Endothelial cell of umbilical vein (primary cell): ENCODE measurements around the gene CFAP57. TPM values are rescaled to one million over a fixed set of nuclear protein-coding genes. Genes with fewer than 3 reads are reported as not detected.

ENCODE experiments used
- BruUV-seq: library from RNA; stranded (reverse); fragments of 400-500 nt; replicated peaks from 2 replicates; lab custom pipeline; 2021; lab: Mats Ljungman, UMichigan
- CTCF ChIA-PET: fragments of 300-600, 350-600 bp; sonication (Branson Sonifier 250); formaldehyde crosslinking; loops from one replicate; lab custom pipeline; 2021; ENCODE audit warnings: antibody characterized with exemption, inconsistent platforms; lab: Charles Lee
- POLR2A ChIA-PET: fragments of 300-600, 350-600 bp; sonication (Branson Sonifier 250); formaldehyde crosslinking; loops from one replicate; lab custom pipeline; 2021; ENCODE audit warnings: antibody characterized with exemption, inconsistent platforms; lab: Charles Lee
- DNase-seq: peaks from one replicate; pipeline ENCODE4 v3.0.0-alpha.2; 2011; ENCODE audit warnings: low read depth, low spot score
- FAIRE-seq: peaks from 2 replicates; lab custom pipeline; 2011; peaks lifted over from hg19 to GRCh38; lab: Jason Lieb, UNC
- H2AFZ ChIP-seq: 2 replicates; pipeline ENCODE4 v1.6.0; 2012; ENCODE audit warnings: low read depth, low read length, control low read depth, inconsistent platforms
- H3K27ac ChIP-seq: 2 replicates; pipeline ENCODE4 v1.5.1; 2011; ENCODE audit warnings: low read depth, mild to moderate bottlenecking, control low read depth, low read length, moderate library complexity; ENCODE audit not compliant: insufficient read depth
- H3K27me3 ChIP-seq, 2 experiments: 2 replicates each; pipeline versions ENCODE4 v1.6.0 to v1.6.1; 2011; ENCODE audit warnings: low read length in 2 of 2, mixed read lengths in 1 of 2; ENCODE audit not compliant: control insufficient read depth in 2 of 2, insufficient read depth in 2 of 2
- H3K36me3 ChIP-seq, 2 experiments: 2 replicates in 1 of 2; 3 replicates in 1 of 2; pipeline ENCODE4 v1.5.1; 2011; ENCODE audit warnings: low read length in 2 of 2, mild to moderate bottlenecking in 1 of 2, moderate library complexity in 1 of 2; ENCODE audit not compliant: control insufficient read depth in 2 of 2, insufficient read depth in 2 of 2; ENCODE audit errors: extremely low read depth in 1 of 2
- H3K4me1 ChIP-seq: 3 replicates; pipeline ENCODE4 v1.5.1; 2011; ENCODE audit warnings: mild to moderate bottlenecking, low read length; ENCODE audit not compliant: control insufficient read depth, insufficient read depth; ENCODE audit errors: extremely low read depth
- H3K4me2 ChIP-seq: 2 replicates; pipeline ENCODE4 v1.6.1; 2011; ENCODE audit warnings: low read length, control low read depth, mixed read lengths; ENCODE audit not compliant: insufficient read depth
- H3K4me3 ChIP-seq, 3 experiments: fragments of 200-600 bp in 1 of 3; sonication (generic), shearing (Covaris generic) in 1 of 3; replicated peaks in 1 of 3; 2 replicates each; pipeline ENCODE4 v1.5.1; 2011 to 2016; ENCODE audit warnings: control low read depth in 3 of 3, low read length in 3 of 3, mild to moderate bottlenecking in 2 of 3, inconsistent platforms in 1 of 3, low read depth in 1 of 3, moderate library complexity in 1 of 3; ENCODE audit not compliant: insufficient read depth in 1 of 3
- H3K79me2 ChIP-seq: 2 replicates; pipeline ENCODE4 v1.6.0; 2012; ENCODE audit warnings: low read length, inconsistent platforms; ENCODE audit not compliant: control insufficient read depth, insufficient read depth
- H3K9ac ChIP-seq: replicated peaks from 2 replicates; pipeline ENCODE3; 2011; ENCODE audit warnings: low read length, control low read depth; ENCODE audit not compliant: insufficient read depth; ENCODE audit errors: extremely low read depth
- H3K9me1 ChIP-seq: replicated peaks from 3 replicates; pipeline ENCODE4 v1.6.0; 2011; ENCODE audit warnings: mild to moderate bottlenecking, low read length; ENCODE audit not compliant: control insufficient read depth, insufficient read depth; ENCODE audit errors: extremely low read depth
- H3K9me3 ChIP-seq: replicated peaks from 2 replicates; pipeline ENCODE4 v1.5.1; 2012; ENCODE audit warnings: low read length, inconsistent platforms; ENCODE audit not compliant: control insufficient read depth, insufficient read depth
- H4K20me1 ChIP-seq: replicated peaks from 2 replicates; pipeline ENCODE3; 2011; ENCODE audit warnings: mild to moderate bottlenecking, low read length; ENCODE audit not compliant: control insufficient read depth, insufficient read depth; ENCODE audit errors: extremely low read depth
- EZH2 ChIP-seq: IDR thresholded peaks from 2 replicates; pipeline ENCODE4 v1.6.1; 2012; ENCODE audit warnings: borderline replicate concordance, low read depth, mild to moderate bottlenecking, moderate library complexity, low read length, inconsistent platforms; ENCODE audit not compliant: severe bottlenecking
- FOS ChIP-seq: IDR thresholded peaks from 2 replicates; pipeline ENCODE4 v1.6.1; 2011; ENCODE audit warnings: mild to moderate bottlenecking, low read length, moderate library complexity, borderline replicate concordance; ENCODE audit not compliant: insufficient read depth
- GATA2 ChIP-seq: IDR thresholded peaks from 2 replicates; pipeline ENCODE4 v1.7.0; 2011; ENCODE audit warnings: low read depth, mild to moderate bottlenecking, moderate library complexity, mixed read lengths, low read length; ENCODE audit not compliant: insufficient read length, insufficient read depth
- JUN ChIP-seq: IDR thresholded peaks from 2 replicates; pipeline ENCODE4 v1.6.1; 2011; ENCODE audit warnings: borderline replicate concordance, low read depth; ENCODE audit not compliant: insufficient read length, insufficient read depth
- MYC ChIP-seq: IDR thresholded peaks from one replicate; pipeline ENCODE4 v1.6.1; 2011; ENCODE audit warnings: mild to moderate bottlenecking, low read depth, low read length
- POLR2A ChIP-seq: IDR thresholded peaks from 2 replicates; pipeline ENCODE4 v1.6.1; 2012; ENCODE audit warnings: low read depth, mild to moderate bottlenecking, control low read depth, low read length
- POLR2AphosphoS5 ChIP-seq: IDR thresholded peaks from 2 replicates; pipeline ENCODE4 v1.6.1; 2012; ENCODE audit warnings: low read depth, mild to moderate bottlenecking, control low read depth, low read length, moderate library complexity; ENCODE audit not compliant: insufficient read depth
- dilution Hi-C: fragments of 300-500 bp; cut with MboI; formaldehyde crosslinking; loops from one replicate; pipeline ENCODE4 v1.15.0; 2019; ENCODE audit warnings: low sequenced_read_pairs; ENCODE audit not compliant: extremely low pct_ligation_motif_present
- intact Hi-C: fragments of 100-400 bp; cut with micrococcal nuclease; formaldehyde crosslinking; loops from one replicate; pipeline ENCODE4 v1.10.0; 2022
- polyA plus RNA-seq, 4 experiments: library from polyadenylated mRNA; depleted of rRNA in 3 of 4; stranded (reverse) in 3 of 4; unstranded in 1 of 4; fragments of >200 nt; gene quantifications; 2 replicates each; pipeline versions ENCODE4 v1.2.1 to v1.2.3, GENCODE V29; 2011 to 2012; ENCODE audit warnings: missing spikeins in 1 of 4
- total RNA-seq: library from RNA; stranded (reverse); gene quantifications from 2 replicates; pipeline ENCODE4 v1.2.3, GENCODE V29; 2021
- TF ChIP-seq, protein P1 (sequence below), 2 donors: IDR thresholded peaks; 1 replicate in 1 of 2; 2 replicates in 1 of 2; pipeline ENCODE4 v1.5.1; 2011; ENCODE audit warnings: low read length in 2 of 2, mild to moderate bottlenecking in 2 of 2, moderate library complexity in 2 of 2, control low read depth in 1 of 2, inconsistent platforms in 1 of 2, low read depth in 1 of 2; ENCODE audit not compliant: insufficient read depth in 1 of 2; ENCODE audit errors: extremely low read depth in 1 of 2
- TF ChIP-seq, protein P2 (sequence below): IDR thresholded peaks from 2 replicates; pipeline ENCODE4 v1.6.1; 2011; ENCODE audit not compliant: insufficient read depth, insufficient read length

CFAP57 gene
- total and polyA plus RNA-seq, 2 donors (not counting 3 experiments of a cell fraction or from before 2014, with no cell fraction given) = 0.88 to 0.91 TPM

DNA sequence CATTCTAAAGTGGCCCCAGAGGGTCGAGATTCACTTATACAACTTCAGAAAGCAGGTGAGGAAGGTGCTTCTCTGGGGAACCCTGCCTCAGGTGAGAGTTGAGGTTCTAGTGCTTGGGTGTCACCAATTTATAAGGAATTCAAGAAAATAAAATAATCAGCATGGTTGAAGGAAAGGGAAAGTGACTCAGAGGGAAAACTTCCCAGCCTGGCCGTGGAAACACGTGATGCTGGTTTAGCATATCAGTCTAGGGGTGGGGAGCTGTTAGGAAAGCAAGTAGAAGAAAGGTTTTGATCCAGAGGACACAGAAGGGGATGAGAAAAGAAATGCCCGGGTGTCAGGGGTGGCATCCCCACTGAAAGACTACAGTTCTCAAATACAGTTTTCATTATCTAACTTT lies 59.9 kb downstream of the CFAP57 start:
- TF ChIP-seq, protein P1, sequence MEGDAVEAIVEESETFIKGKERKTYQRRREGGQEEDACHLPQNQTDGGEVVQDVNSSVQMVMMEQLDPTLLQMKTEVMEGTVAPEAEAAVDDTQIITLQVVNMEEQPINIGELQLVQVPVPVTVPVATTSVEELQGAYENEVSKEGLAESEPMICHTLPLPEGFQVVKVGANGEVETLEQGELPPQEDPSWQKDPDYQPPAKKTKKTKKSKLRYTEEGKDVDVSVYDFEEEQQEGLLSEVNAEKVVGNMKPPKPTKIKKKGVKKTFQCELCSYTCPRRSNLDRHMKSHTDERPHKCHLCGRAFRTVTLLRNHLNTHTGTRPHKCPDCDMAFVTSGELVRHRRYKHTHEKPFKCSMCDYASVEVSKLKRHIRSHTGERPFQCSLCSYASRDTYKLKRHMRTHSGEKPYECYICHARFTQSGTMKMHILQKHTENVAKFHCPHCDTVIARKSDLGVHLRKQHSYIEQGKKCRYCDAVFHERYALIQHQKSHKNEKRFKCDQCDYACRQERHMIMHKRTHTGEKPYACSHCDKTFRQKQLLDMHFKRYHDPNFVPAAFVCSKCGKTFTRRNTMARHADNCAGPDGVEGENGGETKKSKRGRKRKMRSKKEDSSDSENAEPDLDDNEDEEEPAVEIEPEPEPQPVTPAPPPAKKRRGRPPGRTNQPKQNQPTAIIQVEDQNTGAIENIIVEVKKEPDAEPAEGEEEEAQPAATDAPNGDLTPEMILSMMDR (IDR thresholded peaks at IDR 0.05; ENCODE audit: extremely low read depth in 1 of 2, insufficient read depth in 1 of 2, low read depth in 1 of 2, low read length in 2 of 2) = no peak
- TF ChIP-seq, protein P2, sequence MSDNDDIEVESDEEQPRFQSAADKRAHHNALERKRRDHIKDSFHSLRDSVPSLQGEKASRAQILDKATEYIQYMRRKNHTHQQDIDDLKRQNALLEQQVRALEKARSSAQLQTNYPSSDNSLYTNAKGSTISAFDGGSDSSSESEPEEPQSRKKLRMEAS = peak; percentile 71
- no peak for TF ChIP-seq POLR2AphosphoS5
- no peak for TF ChIP-seq GATA2
- TF ChIP-seq JUN = peak; percentile 59
- TF ChIP-seq MYC = no peak
- TF ChIP-seq FOS = peak; percentile 78
- TF ChIP-seq POLR2A = no peak
- TF ChIP-seq EZH2 = no peak
- Histone ChIP-seq H3K4me1 (peaks cover 14% of the 10 kb centered on the region), H3K4me2 (peak overlapping the region; percentile 83), H3K9ac (peak overlapping the region; percentile 51), H3K79me2 (no peaks in the 10 kb centered on the region), H3K27ac (peak overlapping the region; percentile 84), H2AFZ (peak overlapping the region; percentile 87), H4K20me1 (no peaks in the 10 kb centered on the region), H3K9me3 (no peaks in the 10 kb centered on the region), H3K27me3 (no peaks in the 10 kb centered on the region), H3K9me1 (no peaks in the 10 kb centered on the region), H3K4me3 (peak overlapping the region in 1 of 3 experiments; percentile 32), H3K36me3 (no peaks in the 10 kb centered on the region)
- CTCF ChIA-PET = interaction anchor here (0.6 to 7.4 kb wide), 8 partner anchors 61 to 531 kb away, joined by 3 to 269 read pairs (median 4); partner anchors contain the start of genes CDC20, CFAP57, EBNA1BP2 and ELOVL1
- BruUV-seq = no TSS peak
- dilution Hi-C loops = loop anchor here (25.0 kb wide), 1 partner anchor 180 kb away; no protein-coding TSS in a partner anchor
- intact Hi-C loops = no loop called here
- POLR2A ChIA-PET = interaction anchor here (0.8 to 2.1 kb wide), 3 partner anchors 12 to 195 kb away, joined by 3 to 8 read pairs (median 5); no protein-coding TSS in a partner anchor
- FAIRE-seq (peak; percentile 96), DNase-seq (peak; percentile 90)
